ENCODE data around the gene PPP3CA.
"Not testable (repeated sequence)": the region's sequence is repeated elsewhere in the genome, so short reads cannot be mapped to it uniquely, and the experiment has no call there.

Gene PPP3CA

DNA sequence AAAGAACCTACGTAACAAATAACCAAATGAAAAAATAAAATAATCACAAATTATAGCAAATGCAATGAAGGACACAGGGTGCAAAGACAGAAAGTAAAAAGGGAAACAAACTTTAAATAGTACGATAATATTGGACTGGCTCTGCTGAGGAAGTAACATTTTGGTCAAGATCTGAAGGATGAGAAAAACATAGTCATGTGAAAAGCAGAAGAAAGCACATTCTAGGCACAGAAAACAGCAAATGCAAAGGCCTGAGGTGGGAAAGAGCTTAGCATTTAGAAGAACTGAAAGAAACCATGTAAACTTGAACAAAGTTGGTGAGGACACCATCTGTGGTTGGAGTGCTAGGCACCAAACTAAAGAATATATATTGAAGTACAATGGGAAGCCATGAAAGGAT lies 111.2 kb downstream of the PPP3CA start:
- no peak overlapping the region for H3K4me3 ChIP-seq (ENCODE audit: low read depth, low read length)
- TF ChIP-seq CTCF (conservative IDR thresholded peaks at IDR 0.05; ENCODE audit: low read depth, low read length) = no peak
- no peak for DNase-seq (ENCODE audit: low read depth)

- DNase-seq (ENCODE audit: low read depth); H3K4me3 ChIP-seq (ENCODE audit: low read depth, low read length): not testable (repeated sequence)
These were observed 113.2 kb downstream of the PPP3CA start for GRCh38 chr4:101234141-101234540.

DNA sequence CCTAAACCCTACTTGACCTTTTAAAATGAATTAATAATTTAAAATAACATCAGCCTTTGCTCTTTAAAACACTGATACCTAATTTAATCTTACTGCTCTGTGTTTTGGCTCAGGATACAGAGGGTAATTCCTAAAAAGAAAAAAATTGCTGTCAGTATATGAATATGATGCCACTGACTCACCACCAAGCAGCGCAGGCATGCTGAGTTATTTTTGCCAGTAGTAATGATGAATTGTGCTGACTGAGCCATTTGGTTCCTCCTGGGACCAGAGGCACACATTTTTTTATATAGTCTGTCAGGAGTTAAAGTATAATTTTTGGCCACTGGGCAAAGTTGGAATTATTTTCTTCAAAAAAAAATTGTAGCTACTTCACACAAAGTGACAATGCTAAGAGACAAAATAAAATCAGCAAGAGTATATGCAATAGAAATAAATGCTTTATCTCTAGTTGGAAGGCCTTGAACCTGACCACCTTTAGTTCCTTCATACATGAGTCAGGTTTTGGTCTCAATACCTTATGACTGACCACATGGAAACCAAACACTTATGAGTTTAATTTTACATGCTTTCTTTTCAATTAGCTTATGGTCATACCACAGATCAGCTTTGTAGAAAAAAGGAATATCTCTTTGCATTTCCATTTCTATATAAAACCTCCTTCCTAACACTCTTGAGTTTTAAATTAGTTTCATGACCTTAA lies 115.1 kb downstream of the PPP3CA start:
- DNase-seq (ENCODE audit: low read depth) = peak; percentile 92
- H3K4me3 ChIP-seq (ENCODE audit: low read depth, low read length) = no peak overlapping the region
- TF ChIP-seq CTCF (conservative IDR thresholded peaks at IDR 0.05; ENCODE audit: low read depth, low read length) = peak; percentile 12

DNA sequence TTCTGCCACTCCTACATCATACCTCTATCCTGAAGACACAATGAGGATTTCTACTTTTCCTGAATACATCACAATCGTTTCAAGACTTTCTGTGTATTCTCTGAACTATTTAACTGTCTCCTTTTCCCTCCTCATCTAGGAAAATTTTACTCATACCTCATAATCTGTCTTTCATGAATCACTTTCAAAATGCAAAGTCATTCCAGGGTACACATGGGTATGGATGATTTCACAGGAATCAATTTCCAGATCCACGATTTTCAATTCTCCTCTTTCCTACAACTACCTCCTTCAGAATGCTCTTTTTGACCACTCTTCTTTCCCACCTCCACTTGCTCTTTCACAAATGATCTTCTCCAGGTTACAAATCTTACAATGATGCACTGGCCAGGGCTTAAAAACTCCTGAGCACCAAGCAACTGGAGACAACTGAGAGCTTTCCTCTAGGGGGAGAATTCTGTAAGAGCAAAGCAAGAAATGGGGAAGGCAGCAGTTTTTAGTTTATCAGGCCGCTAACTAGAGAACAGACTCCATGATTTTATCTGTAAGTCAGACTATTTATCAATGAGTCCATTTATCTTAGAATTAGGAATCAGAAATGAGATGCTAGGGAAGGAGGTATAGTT lies 116.4 kb downstream of the PPP3CA start:
- no peak overlapping the region for H3K4me3 ChIP-seq (ENCODE audit: low read depth, low read length)
- peak; percentile 16 for TF ChIP-seq CTCF (conservative IDR thresholded peaks at IDR 0.05; ENCODE audit: low read depth, low read length)
- DNase-seq (ENCODE audit: low read depth) = no peak

- DNase-seq (ENCODE audit: low read depth) = peak; percentile 84
- no peak overlapping the region for H3K4me3 ChIP-seq (ENCODE audit: low read depth, low read length)
- no peak for TF ChIP-seq CTCF (conservative IDR thresholded peaks at IDR 0.05; ENCODE audit: low read depth, low read length)
These were observed 118.2 kb downstream of the PPP3CA start for GRCh38 chr4:101229116-101229515.

GRCh38 chr4:101227715-101228114 lies 119.6 kb downstream of the PPP3CA start:
- DNase-seq (ENCODE audit: low read depth) = no peak
- TF ChIP-seq CTCF (conservative IDR thresholded peaks at IDR 0.05; ENCODE audit: low read depth, low read length) = no peak
- H3K4me3 ChIP-seq (ENCODE audit: low read depth, low read length) = no peak overlapping the region

DNA sequence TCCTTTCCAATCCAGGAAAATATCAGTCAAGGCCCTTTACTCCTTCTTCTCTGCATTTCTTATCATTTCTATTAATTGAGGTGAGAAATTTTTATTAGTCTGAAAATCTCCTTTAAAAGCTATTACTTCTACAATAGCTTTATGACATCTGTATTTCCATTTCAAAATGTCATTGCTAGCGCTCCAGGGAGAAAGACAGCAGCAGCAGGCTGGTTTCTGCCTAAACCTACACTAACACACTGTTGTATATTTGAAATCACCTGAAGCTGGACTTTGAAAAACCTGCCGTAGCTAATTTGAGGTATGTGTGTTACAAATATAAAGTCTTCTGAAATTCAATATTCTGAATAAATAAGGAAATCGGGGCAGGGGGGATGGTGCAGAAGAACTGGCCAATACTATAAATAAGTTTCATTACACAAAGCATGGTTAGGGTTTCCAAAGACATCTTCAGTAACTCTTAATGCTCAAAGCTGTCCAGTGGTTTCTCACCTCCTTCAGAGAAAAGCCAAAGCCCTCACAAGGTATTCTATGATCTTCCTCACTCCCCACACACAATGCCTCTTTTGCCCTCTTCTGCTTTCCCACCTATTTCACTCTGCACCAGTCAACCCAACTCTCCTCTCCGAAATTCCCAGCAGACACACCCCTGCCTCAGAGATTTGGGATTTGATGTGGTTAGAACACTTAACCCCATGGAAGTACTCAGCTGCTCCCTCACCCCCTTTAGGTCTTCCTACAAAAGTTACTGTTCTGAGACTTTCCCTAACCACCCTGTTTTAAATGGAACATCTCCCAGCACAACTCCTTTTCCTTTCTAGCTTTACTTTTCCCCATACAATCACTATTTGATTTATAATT lies 122.7 kb downstream of the PPP3CA start:
- no peak overlapping the region for H3K4me3 ChIP-seq (ENCODE audit: low read depth, low read length)
- DNase-seq (ENCODE audit: low read depth) = no peak
- no peak for TF ChIP-seq CTCF (conservative IDR thresholded peaks at IDR 0.05; ENCODE audit: low read depth, low read length)

Data from choroid plexus epithelial cell (primary cell).